IMR-90 (cell line): ENCODE measurements around the gene CDKN2B-AS1. TPM values are rescaled to one million over a fixed set of nuclear protein-coding genes. Genes with fewer than 3 reads are reported as not detected.

Experiments used
- ATAC-seq: fragments of 200-7000 bp; cut with Tn5 transposase; 2 replicates; pipeline ENCODE4 v1.9.1; 2020; ENCODE audit warnings: low read depth, mild to moderate bottlenecking, moderate library complexity
- BruUV-seq: library from RNA; stranded (reverse); fragments of 400-500 nt; replicated peaks from 2 replicates; lab custom pipeline; 2021; lab: Mats Ljungman, UMichigan
- CTCF ChIA-PET: fragments of 300-600 bp; formaldehyde crosslinking; extraction: SDS; loops from one replicate; lab custom pipeline; 2021; ENCODE audit warnings: antibody characterized with exemption; lab: Yijun Ruan, JAX
- POLR2A ChIA-PET: fragments of 300-600 bp; sonication (Branson Sonifier 250); formaldehyde crosslinking; loops from one replicate; lab custom pipeline; 2022; ENCODE audit warnings: antibody characterized with exemption; ENCODE audit not compliant: unreplicated experiment; lab: Charles Lee
- DNase-seq: peaks from one replicate; pipeline ENCODE4 v3.0.0; 2013
- H2AFZ ChIP-seq: replicated peaks from 2 replicates; pipeline ENCODE3; 2013; ENCODE audit warnings: low read length, mild to moderate bottlenecking; ENCODE audit not compliant: poor library complexity
- H2AK5ac ChIP-seq: 2 replicates; pipeline ENCODE4 v1.6.1; 2013; ENCODE audit warnings: low read depth, low read length, inconsistent platforms
- H2AK9ac ChIP-seq: replicated peaks from 2 replicates; pipeline ENCODE3; 2013; ENCODE audit warnings: mild to moderate bottlenecking, low read depth, low read length, moderate library complexity; ENCODE audit not compliant: poor library complexity
- H2BK120ac ChIP-seq: 2 replicates; pipeline ENCODE4 v1.6.1; 2013; ENCODE audit warnings: low read depth, low read length, inconsistent platforms
- H2BK15ac ChIP-seq: 3 replicates; pipeline ENCODE4 v1.6.1; 2013; ENCODE audit warnings: low read depth, low read length, inconsistent platforms
- H2BK20ac ChIP-seq: 2 replicates; pipeline ENCODE4 v1.6.1; 2013; ENCODE audit warnings: low read depth, mild to moderate bottlenecking, inconsistent platforms, low read length, moderate library complexity
- H2BK5ac ChIP-seq: 2 replicates; pipeline ENCODE4 v1.6.1; 2013; ENCODE audit warnings: mild to moderate bottlenecking, low read depth, low read length, inconsistent platforms; ENCODE audit not compliant: poor library complexity, severe bottlenecking
- H3K14ac ChIP-seq: replicated peaks from 2 replicates; pipeline ENCODE4 v1.6.1; 2013; ENCODE audit warnings: low read depth, low read length, inconsistent platforms
- H3K18ac ChIP-seq: 2 replicates; pipeline ENCODE4 v1.6.1; 2013; ENCODE audit warnings: low read depth, low read length, control low read depth
- H3K23ac ChIP-seq: 2 replicates; pipeline ENCODE4 v1.6.1; 2013; ENCODE audit warnings: low read depth, low read length, inconsistent platforms
- H3K27ac ChIP-seq: 2 replicates; pipeline ENCODE4 v1.5.1; 2013; ENCODE audit warnings: mild to moderate bottlenecking, control low read depth, low read length; ENCODE audit not compliant: insufficient read depth
- H3K27me3 ChIP-seq: 2 replicates; pipeline ENCODE4 v1.6.1; 2013; ENCODE audit warnings: low read length; ENCODE audit not compliant: control insufficient read depth, insufficient read depth
- H3K36me3 ChIP-seq: 2 replicates; pipeline ENCODE4 v1.6.1; 2013; ENCODE audit warnings: low read length, mixed read lengths; ENCODE audit not compliant: control insufficient read depth, insufficient read depth
- H3K4ac ChIP-seq: 2 replicates; pipeline ENCODE4 v1.6.1; 2013; ENCODE audit warnings: low read depth, low read length, inconsistent platforms
- H3K4me1 ChIP-seq: 2 replicates; pipeline ENCODE4 v1.6.1; 2013; ENCODE audit warnings: low read length, mixed read lengths; ENCODE audit not compliant: control insufficient read depth, insufficient read depth
- H3K4me2 ChIP-seq: 2 replicates; pipeline ENCODE4 v1.6.1; 2013; ENCODE audit warnings: low read depth, mild to moderate bottlenecking, control low read depth, low read length, moderate library complexity
- H3K4me3 ChIP-seq: 2 replicates; pipeline ENCODE4 v1.5.1; 2013; ENCODE audit warnings: low read depth, mild to moderate bottlenecking, control low read depth, low read length, moderate library complexity; ENCODE audit not compliant: insufficient read depth
- H3K56ac ChIP-seq: 2 replicates; pipeline ENCODE4 v1.6.1; 2013; ENCODE audit warnings: low read length, inconsistent platforms; ENCODE audit not compliant: insufficient read depth; ENCODE audit errors: extremely low read depth
- H3K79me1 ChIP-seq, 2 experiments: 2 replicates each; pipeline ENCODE4 v1.6.1; 2013; ENCODE audit warnings: low read length in 2 of 2, inconsistent platforms in 1 of 2, low read depth in 1 of 2
- H3K9ac ChIP-seq: 2 replicates; pipeline ENCODE4 v1.6.1; 2013; ENCODE audit warnings: low read depth, low read length, control low read depth
- H3K9me1 ChIP-seq: 2 replicates; pipeline ENCODE4 v1.6.1; 2013; ENCODE audit warnings: low read length, inconsistent platforms; ENCODE audit not compliant: insufficient read depth
- H3K9me3 ChIP-seq: 2 replicates; pipeline ENCODE4 v1.6.1; 2013; ENCODE audit warnings: low read length; ENCODE audit not compliant: control insufficient read depth, insufficient read depth
- H4K20me1 ChIP-seq: 2 replicates; pipeline ENCODE4 v1.6.1; 2013; ENCODE audit warnings: low read length, inconsistent platforms; ENCODE audit not compliant: insufficient read depth
- H4K5ac ChIP-seq: 2 replicates; pipeline ENCODE4 v1.6.1; 2013; ENCODE audit warnings: mild to moderate bottlenecking, low read depth, low read length, control low read depth
- H4K8ac ChIP-seq, 2 experiments: 2 replicates each; pipeline ENCODE4 v1.6.1; 2013; ENCODE audit warnings: low read depth in 2 of 2, low read length in 2 of 2, control low read depth in 1 of 2, inconsistent platforms in 1 of 2
- H4K91ac ChIP-seq: 2 replicates; pipeline ENCODE4 v1.6.1; 2013; ENCODE audit warnings: low read depth, low read length, inconsistent platforms; ENCODE audit not compliant: insufficient read depth
- CHD1 ChIP-seq: IDR thresholded peaks from 2 replicates; pipeline ENCODE4 v1.6.1; 2012; ENCODE audit warnings: low read depth, low read length, improper control_type of control experiment
- MAFK ChIP-seq: IDR thresholded peaks from 2 replicates; pipeline ENCODE4 v1.6.1; 2012; ENCODE audit warnings: low read depth, low read length, improper control_type of control experiment
- MAZ ChIP-seq: IDR thresholded peaks from 2 replicates; pipeline ENCODE4 v1.6.1; 2012; ENCODE audit warnings: low read depth, mild to moderate bottlenecking, low read length, improper control_type of control experiment, moderate library complexity, borderline replicate concordance
- NFE2L2 ChIP-seq: fragments of 150-350 bp; IDR thresholded peaks from 2 replicates; pipeline ENCODE4 v1.6.1; 2016; ENCODE audit warnings: low read depth, mild to moderate bottlenecking, low read length
- POLR2A ChIP-seq: IDR thresholded peaks from 2 replicates; pipeline ENCODE4 v1.6.1; 2012; ENCODE audit warnings: mild to moderate bottlenecking, low read depth, low read length
- RAD21 ChIP-seq: IDR thresholded peaks from 2 replicates; pipeline ENCODE4 v1.6.1; 2012; ENCODE audit warnings: low read length, improper control_type of control experiment
- RFX5 ChIP-seq: IDR thresholded peaks from 2 replicates; pipeline ENCODE4 v1.8.0; 2012; ENCODE audit warnings: low read depth, mild to moderate bottlenecking, low read length, moderate library complexity
- WGBS, 2 experiments: methylation state at CpG; one replicate each; pipeline versions ENCODE4 v1.1.5 to v1.1.7; 2013; ENCODE audit warnings: missing lambda C conversion rate in 2 of 2; ENCODE audit not compliant: insufficient read length in 1 of 2; ENCODE audit errors: extremely low coverage in 2 of 2; 5-methylcytosine and 5-hydroxymethylcytosine counted together
- dilution Hi-C: fragments of 300-500 bp; cut with HindIII; formaldehyde crosslinking; loops from one replicate; pipeline ENCODE4 v1.14.3; 2018; ENCODE audit warnings: low sequenced_read_pairs; ENCODE audit not compliant: unreplicated experiment
- in situ Hi-C: fragments of 300-500 bp; cut with MboI; formaldehyde crosslinking; loops from 3 replicates; pipeline ENCODE4 v1.14.3; 2019; ENCODE audit warnings: low sequenced_read_pairs, inconsistent platforms, mixed read lengths
- intact Hi-C: fragments of 100-400 bp; cut with micrococcal nuclease; formaldehyde crosslinking; loops from 2 replicates; pipeline ENCODE4 v1.10.0; 2022
- polyA plus RNA-seq, 3 experiments: library from polyadenylated mRNA; depleted of rRNA; stranded (reverse); fragments of >200 nt; gene quantifications; 2 replicates each; pipeline ENCODE4 v1.2.3, GENCODE V29; 2012; ENCODE audit warnings: low replicate concordance in 1 of 3
- total RNA-seq: library from RNA; depleted of rRNA; stranded (reverse); fragments of >200 nt; gene quantifications from 2 replicates; pipeline ENCODE4 v1.2.3, GENCODE V29; 2012

CDKN2B-AS1 gene
- total and polyA plus RNA-seq, 2 of the 4 experiments (the other 2 are of a cell fraction), result 1.0 to 1.1 TPM

DNA sequence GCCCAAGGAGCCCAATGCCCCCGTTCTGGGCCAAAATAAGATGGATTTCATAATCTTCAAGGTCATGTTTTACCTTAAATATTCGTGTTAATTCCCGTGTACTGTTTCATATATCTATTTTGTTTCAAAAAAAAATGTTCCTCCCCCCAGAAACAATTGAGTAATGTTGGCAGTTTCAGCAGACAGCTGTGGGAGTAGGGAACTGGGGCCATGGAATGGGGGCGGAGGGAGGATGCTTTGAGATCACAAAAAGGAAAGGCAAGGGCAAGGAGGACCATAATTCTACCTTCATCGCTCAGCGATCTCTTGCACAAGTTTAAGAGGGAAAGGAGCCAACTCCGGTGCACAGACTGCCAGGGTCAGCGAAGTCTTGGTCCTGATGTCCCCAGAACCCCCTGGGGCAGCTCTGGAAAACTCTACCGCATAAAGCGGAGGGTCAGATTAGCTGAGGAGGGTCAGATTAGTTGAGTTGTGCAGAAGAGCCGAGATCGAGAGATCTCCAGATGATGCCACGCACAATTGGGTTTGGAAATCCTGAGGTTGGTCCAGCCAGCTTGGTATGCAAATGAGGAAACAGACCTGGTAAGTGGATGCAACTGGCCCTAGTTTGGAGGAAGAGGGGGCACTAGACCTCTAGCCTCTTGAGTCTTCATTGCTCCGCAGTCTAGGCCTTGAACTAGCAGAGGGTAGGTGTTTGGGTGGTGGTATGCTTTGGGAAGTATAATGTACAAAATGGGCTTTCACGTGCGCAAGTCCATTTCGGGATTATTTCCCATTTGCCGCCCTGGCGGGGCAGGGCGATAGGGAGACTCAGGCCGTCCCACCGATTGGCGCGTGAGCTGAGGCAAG lies 24.4 kb upstream of the CDKN2B-AS1 start (continued):
- TF ChIP-seq NFE2L2 (no peak), CHD1 (no peak)

DNA sequence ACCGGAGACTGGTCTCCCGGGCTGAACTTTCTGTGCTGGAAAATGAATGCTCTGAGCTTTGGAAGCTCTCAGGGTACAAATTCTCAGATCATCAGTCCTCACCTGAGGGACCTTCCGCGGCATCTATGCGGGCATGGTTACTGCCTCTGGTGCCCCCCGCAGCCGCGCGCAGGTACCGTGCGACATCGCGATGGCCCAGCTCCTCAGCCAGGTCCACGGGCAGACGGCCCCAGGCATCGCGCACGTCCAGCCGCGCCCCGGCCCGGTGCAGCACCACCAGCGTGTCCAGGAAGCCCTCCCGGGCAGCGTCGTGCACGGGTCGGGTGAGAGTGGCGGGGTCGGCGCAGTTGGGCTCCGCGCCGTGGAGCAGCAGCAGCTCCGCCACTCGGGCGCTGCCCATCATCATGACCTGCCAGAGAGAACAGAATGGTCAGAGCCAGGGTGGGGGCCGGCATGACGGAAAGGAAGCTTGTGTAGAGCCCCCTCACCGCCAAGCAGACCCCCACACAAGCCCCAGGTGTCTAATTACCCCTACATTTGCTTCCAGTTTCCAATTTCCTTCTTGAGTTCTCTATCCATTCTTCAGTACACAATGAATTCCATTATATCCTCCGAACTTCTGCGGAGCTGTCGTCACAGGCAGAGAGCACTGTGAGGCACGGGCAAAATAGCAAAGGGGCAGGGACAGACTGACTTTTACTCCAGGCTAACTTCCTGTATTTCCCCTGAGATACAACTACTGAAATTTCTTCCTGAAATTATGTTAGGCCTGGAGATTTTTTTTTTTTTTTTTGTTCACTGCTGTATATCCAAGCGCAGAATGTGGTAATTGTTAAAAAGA lies 23.6 kb upstream of the CDKN2B-AS1 start:
- Histone ChIP-seq H2BK15ac (no peak overlapping the region), H3K9ac (no peak overlapping the region), H2BK20ac (no peak overlapping the region), H2AK5ac (no peak overlapping the region), H3K4ac (no peak overlapping the region), H4K91ac (no peak overlapping the region), H3K9me3 (peaks cover 12% of the 10 kb centered on the region; the same call in 1 of the 2 replicates), H3K27me3 (peaks cover 68% of the 10 kb centered on the region), H4K8ac (no peak overlapping the region), H3K4me2 (no peak overlapping the region), H2AK9ac (no peak overlapping the region), H2BK120ac (no peak overlapping the region), H3K18ac (no peak overlapping the region), H3K56ac (no peak overlapping the region), H3K36me3 (peaks cover 11% of the 10 kb centered on the region; the same call in 1 of the 2 replicates), H3K23ac (no peak overlapping the region), H3K9me1 (no peaks in the 10 kb centered on the region), H4K20me1 (peaks cover 3% of the 10 kb centered on the region; the same call in 1 of the 2 replicates), H2BK5ac (no peak overlapping the region), H3K4me1 (peaks cover 4% of the 10 kb centered on the region), H2AFZ (no peak overlapping the region), H3K79me1 (no peaks in the 10 kb centered on the region), H3K27ac (no peak overlapping the region), H3K4me3 (no peak overlapping the region), H3K14ac (no peak overlapping the region), H4K5ac (no peak overlapping the region)
- no TSS peak for BruUV-seq
- in situ Hi-C loops, result no loop called here
- 16% methylated on average over 32 of the region's 45 CpGs; no CpG with 5 or more reads in 1 of the 2 experiments for WGBS, 2 experiments
- no peak for DNase-seq
- POLR2A ChIA-PET, result interaction anchor here (0.6 kb wide), 1 partner anchor 20 kb away, joined by 5 read pairs; no protein-coding TSS in a partner anchor
- intact Hi-C loops, result no loop called here
- dilution Hi-C loops, result no loop called here
- no peak for TF ChIP-seq MAZ
- no peak for TF ChIP-seq RFX5
- TF ChIP-seq MAFK, result no peak
- TF ChIP-seq POLR2A, result no peak
- no peak for TF ChIP-seq RAD21
- no peak for TF ChIP-seq NFE2L2
- CTCF ChIA-PET, result no interaction called here
- no peak for ATAC-seq
